ENCODE data around the gene RAD51B.

DNA sequence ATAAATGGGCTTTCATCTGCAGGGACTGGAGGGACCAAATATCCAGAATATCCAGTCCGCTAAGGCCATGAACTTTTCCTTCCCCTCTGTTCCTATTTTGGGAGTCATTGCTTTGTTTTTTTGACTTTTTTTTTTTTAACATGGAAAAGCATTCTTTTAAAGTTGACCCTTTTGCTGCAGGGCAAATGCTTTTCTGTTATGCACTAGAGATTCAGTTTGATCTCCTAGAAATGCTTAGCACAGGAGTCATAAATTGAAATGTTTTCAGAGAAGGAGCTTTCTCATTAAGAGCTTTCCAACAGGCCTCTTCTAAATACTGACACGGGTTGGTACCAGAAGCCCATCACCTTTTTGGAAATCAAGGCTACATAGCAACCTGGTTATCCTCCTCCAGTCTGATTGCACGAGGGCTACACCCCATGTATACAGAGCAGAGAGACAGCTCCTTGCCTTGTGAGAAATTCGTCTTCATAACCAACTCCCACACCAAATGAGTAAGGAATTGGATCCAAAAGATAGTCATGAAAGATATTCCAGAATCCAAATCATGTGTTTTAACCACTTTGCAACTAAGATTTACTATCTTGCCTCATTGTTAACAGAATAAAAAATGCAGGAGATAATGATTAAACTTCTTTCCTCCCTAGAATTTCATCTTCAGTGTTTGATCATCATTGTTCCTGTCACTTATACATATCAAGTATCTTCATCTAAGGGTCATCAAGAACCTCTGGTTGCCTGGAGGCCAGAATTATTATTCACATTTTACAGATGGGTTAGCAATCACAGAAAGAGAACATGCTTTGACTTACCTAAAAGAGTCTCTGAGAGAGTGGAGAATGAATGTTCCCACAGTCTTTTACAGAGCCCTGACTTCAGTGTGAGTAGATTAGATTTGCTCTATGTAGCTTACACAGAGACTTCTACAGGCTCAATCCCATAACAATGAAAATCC, 583.9 kb downstream of the RAD51B start:
- TF ChIP-seq EP300 (IDR thresholded peaks at IDR 0.05; ENCODE audit: low read depth in 2 of 2, low read length in 2 of 2) (no peak), EP300 (CRISPR knock-in tag; IDR thresholded peaks at IDR 0.05; ENCODE audit: borderline replicate concordance) (no peak), CAMTA2 (CRISPR knock-in tag; IDR thresholded peaks at IDR 0.05; ENCODE audit: borderline replicate concordance) (no peak), GABPB1 (CRISPR knock-in tag; IDR thresholded peaks at IDR 0.05) (no peak), KLF16 (CRISPR knock-in tag; IDR thresholded peaks at IDR 0.05) (no peak), SRF (IDR thresholded peaks at IDR 0.05; ENCODE audit: low read depth, low read length) (no peak), CTCF (CRISPR knock-in tag; IDR thresholded peaks at IDR 0.05) (no peak), KDM6A (CRISPR knock-in tag; IDR thresholded peaks at IDR 0.05; ENCODE audit: low read depth) (no peak)

Data from HepG2 (cell line).